ENCODE results near the gene ST3GAL2. TPM values are rescaled to one million over a fixed set of nuclear protein-coding genes. Genes with fewer than 3 reads are reported as not detected.

ST3GAL2 gene
- total RNA-seq, 1 experiment from 2014 or later, result 7.7 TPM

DNA sequence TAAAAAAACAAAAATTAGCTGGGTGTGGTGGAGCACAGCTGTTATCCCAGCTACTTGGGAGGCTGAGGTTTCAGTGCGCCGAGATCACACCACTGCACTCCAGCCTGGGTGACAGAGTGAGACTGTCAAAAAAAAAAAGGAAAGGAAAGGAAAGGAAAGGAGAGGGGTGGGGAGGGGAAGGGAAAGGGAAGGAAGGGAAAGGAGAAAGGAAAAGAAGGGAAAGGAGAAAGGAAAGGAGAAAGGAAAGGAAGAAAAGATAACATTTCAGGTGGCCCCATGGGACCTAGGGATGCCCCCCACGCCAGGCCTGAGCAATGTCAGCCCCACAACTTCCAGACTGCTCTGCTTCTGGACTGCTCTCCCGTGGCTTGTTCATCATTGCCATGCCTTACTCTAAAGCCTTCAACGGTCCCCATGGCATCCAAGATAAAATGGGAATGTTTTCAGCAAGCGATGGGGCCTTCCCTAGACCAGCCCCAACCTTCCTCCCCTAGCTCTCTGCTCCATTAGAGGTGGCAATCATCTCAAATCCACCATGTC, 55.4 kb downstream of the ST3GAL2 start:
- TF ChIP-seq, protein P1, sequence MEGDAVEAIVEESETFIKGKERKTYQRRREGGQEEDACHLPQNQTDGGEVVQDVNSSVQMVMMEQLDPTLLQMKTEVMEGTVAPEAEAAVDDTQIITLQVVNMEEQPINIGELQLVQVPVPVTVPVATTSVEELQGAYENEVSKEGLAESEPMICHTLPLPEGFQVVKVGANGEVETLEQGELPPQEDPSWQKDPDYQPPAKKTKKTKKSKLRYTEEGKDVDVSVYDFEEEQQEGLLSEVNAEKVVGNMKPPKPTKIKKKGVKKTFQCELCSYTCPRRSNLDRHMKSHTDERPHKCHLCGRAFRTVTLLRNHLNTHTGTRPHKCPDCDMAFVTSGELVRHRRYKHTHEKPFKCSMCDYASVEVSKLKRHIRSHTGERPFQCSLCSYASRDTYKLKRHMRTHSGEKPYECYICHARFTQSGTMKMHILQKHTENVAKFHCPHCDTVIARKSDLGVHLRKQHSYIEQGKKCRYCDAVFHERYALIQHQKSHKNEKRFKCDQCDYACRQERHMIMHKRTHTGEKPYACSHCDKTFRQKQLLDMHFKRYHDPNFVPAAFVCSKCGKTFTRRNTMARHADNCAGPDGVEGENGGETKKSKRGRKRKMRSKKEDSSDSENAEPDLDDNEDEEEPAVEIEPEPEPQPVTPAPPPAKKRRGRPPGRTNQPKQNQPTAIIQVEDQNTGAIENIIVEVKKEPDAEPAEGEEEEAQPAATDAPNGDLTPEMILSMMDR (IDR thresholded peaks at IDR 0.05; ENCODE audit: unreplicated experiment), result no peak
- POLR2A ChIA-PET, result interaction anchor here (1.2 kb wide), 1 partner anchor 84 kb away, joined by 3 read pairs; the partner anchor contains the start of gene DDX19B
- Mint-ChIP-seq H3K27ac (ENCODE audit: low read depth, unreplicated experiment) (no peak overlapping the region), H3K4me3 (ENCODE audit: unreplicated experiment) (no peak overlapping the region), H3K36me3 (ENCODE audit: insufficient read depth, unreplicated experiment) (peaks cover 25% of the 10 kb centered on the region), H3K4me1 (ENCODE audit: insufficient read depth, unreplicated experiment) (no peaks in the 10 kb centered on the region), H3K9me3 (ENCODE audit: unreplicated experiment) (no peaks in the 10 kb centered on the region), H3K27me3 (ENCODE audit: insufficient read depth, unreplicated experiment) (no peaks in the 10 kb centered on the region)
- no TSS peak for BruUV-seq (replicated peaks)
- intact Hi-C loops (cut with micrococcal nuclease), result loop anchor here (5.0 kb wide), 1 partner anchor 269 kb away; no protein-coding TSS in a partner anchor
- no peak for DNase-seq (ENCODE audit: unreplicated experiment)
- CTCF ChIA-PET, result interaction anchor here (0.6 to 0.9 kb wide), 2 partner anchors 9 to 106 kb away, joined by 3 read pairs; no protein-coding TSS in a partner anchor

DNA sequence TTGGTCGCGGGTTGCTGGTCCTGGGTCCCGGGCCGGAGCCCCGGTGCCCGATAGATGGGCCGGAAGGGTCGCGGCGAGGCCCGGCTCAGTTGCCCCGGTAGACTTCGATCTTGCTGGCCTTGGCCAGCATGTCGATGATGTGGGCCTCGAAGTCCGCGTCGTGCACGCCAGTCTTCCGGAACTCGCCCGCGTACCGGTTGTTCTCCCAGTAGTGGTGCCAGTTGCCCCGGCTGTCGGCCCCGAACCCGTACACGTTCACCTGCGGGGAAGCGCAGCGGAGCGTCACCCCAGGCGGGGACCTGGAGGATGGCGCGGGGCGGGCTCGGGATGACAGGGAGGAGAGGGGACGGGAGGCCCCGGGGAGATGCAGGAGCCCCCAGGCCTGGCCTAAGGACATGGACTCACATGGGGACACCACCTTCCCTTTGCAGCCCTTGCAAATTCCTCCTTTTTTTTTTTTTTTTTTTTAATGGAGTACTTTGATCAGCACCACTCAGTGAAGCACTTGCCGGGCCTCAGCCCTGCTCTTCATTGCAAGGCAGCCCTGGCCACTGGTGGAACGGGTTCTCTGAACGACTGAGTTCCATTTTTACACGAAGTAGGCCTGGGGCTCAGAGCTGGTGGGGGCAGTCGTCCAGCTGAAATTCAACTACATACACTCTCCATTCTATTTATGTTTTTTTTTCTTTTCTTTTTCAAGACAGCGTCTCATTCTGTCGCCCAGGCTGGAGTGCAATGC, 57.1 kb downstream of the ST3GAL2 start:
- TF ChIP-seq, protein P1 (IDR thresholded peaks at IDR 0.05; ENCODE audit: unreplicated experiment), result no peak
- ChIA-PET POLR2A (interaction anchor here (0.6 to 4.4 kb wide), 30 partner anchors 9 to 408 kb away, joined by 3 to 55 read pairs (median 5); partner anchors contain the start of genes AARS1, COG4, DDX19A and EXOSC6), CTCF (interaction anchor here (0.6 to 1.8 kb wide), 8 partner anchors 8 to 100 kb away, joined by 3 to 7 read pairs (median 4); partner anchors contain the start of gene ST3GAL2)
- Mint-ChIP-seq H3K27me3 (ENCODE audit: insufficient read depth, unreplicated experiment) (no peaks in the 10 kb centered on the region), H3K27ac (ENCODE audit: low read depth, unreplicated experiment) (peak overlapping the region; percentile 83), H3K9me3 (ENCODE audit: unreplicated experiment) (no peaks in the 10 kb centered on the region), H3K4me1 (ENCODE audit: insufficient read depth, unreplicated experiment) (no peaks in the 10 kb centered on the region), H3K4me3 (ENCODE audit: unreplicated experiment) (peak overlapping the region; percentile 90), H3K36me3 (ENCODE audit: insufficient read depth, unreplicated experiment) (peaks cover 41% of the 10 kb centered on the region)
- DNase-seq (ENCODE audit: unreplicated experiment), result no peak
- intact Hi-C loops (cut with micrococcal nuclease), result loop anchor here (1.0 to 5.0 kb wide), 5 partner anchors 58 to 271 kb away; partner anchors contain the start of genes COG4, FCSK, SF3B3 and ST3GAL2
- TSS peak; percentile 53 for BruUV-seq (replicated peaks)

DNA sequence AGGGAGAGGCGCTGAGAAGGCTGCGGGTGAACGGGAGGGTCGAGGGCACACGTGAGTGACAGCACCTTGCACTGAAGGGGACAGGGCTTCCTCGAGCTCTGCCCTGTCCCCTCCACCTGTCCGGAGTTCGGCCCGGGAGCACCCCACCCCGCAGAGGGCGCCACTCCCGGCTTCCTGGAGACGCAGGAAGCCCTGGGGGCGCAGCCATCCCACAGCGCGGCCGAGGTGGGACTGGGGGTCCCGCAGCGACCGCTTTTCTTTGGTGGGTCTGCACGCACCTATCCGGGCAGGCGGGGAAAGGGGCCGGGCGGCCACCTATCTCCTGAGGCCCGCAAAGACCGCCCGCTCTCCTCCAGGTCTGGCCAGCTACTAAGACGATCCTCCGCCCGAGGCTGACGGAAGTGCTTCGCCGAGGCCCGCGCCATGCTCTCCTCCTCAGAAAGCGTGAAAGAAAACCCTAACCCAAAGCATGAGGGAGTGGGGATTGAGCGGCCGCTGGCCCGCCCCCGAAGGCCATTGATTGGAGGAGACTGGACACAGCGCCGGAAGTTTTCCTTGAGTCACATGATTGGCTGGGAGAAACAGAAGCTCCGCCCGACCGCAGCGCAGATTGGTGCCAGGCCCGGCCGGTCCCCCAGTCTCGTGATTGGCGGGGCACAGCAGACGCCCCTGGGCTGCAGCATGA, 57.8 kb downstream of the ST3GAL2 start:
- intact Hi-C loops (cut with micrococcal nuclease), result loop anchor here (1.0 to 5.0 kb wide), 5 partner anchors 58 to 271 kb away; partner anchors contain the start of genes COG4, FCSK, SF3B3 and ST3GAL2

More for the DNA sequence above, 57.8 kb downstream of the ST3GAL2 start:
- TSS peak; percentile 72 for BruUV-seq (replicated peaks)
- TF ChIP-seq, protein P1 (IDR thresholded peaks at IDR 0.05; ENCODE audit: unreplicated experiment), result peak; percentile 39
- Mint-ChIP-seq H3K27me3 (ENCODE audit: insufficient read depth, unreplicated experiment) (no peaks in the 10 kb centered on the region), H3K36me3 (ENCODE audit: insufficient read depth, unreplicated experiment) (peaks cover 48% of the 10 kb centered on the region), H3K4me3 (ENCODE audit: unreplicated experiment) (peak overlapping the region; percentile 90), H3K4me1 (ENCODE audit: insufficient read depth, unreplicated experiment) (no peaks in the 10 kb centered on the region), H3K27ac (ENCODE audit: low read depth, unreplicated experiment) (peak overlapping the region; percentile 83), H3K9me3 (ENCODE audit: unreplicated experiment) (no peaks in the 10 kb centered on the region)
- ChIA-PET POLR2A (interaction anchor here (0.6 to 4.4 kb wide), 35 partner anchors 9 to 409 kb away, joined by 3 to 55 read pairs (median 5); partner anchors contain the start of genes AARS1, COG4, DDX19A and EXOSC6), CTCF (interaction anchor here (0.5 to 1.8 kb wide), 13 partner anchors 9 to 1042 kb away, joined by 3 to 7 read pairs (median 4); partner anchors contain the start of gene FCSK)
- peak; percentile 99 for DNase-seq (ENCODE audit: unreplicated experiment)
